Measurements from ENCODE around the gene FOXC2.

DNA sequence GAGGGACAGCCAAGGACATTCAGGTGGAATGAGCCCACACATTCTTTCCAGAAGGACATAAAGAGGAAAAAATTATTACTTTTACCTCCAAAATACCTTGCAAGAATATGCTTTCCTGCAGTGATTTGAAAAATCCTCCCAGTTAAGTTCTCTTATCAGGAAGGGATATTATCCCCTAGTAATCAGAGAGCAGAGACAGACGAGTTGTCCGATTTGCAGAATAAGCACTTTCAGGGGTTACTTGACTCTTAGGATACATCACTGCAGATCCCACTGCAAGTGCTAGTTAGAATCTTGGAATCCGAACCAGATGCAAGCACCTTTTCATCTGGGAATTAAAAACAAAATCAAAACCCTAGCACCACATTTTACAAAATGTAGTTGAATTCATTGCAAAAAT is 45.3 kb downstream of the FOXC2 start:
- no peak for TF ChIP-seq CTCF (IDR thresholded peaks at IDR 0.05)
- TF ChIP-seq ZFX (IDR thresholded peaks at IDR 0.05; ENCODE audit: borderline replicate concordance), result no peak
